AG09319 (cell line): ENCODE data around the gene CACNA1B.

Experiments
- DNase-seq: peaks from one replicate; pipeline ENCODE4 v3.0.0-alpha.2; 2010; ENCODE audit warnings: low read depth; ENCODE audit errors: extremely low read depth
- CTCF ChIP-seq: IDR thresholded peaks from 2 replicates; pipeline ENCODE4 v1.5.1; 2011; ENCODE audit warnings: low read depth, mild to moderate bottlenecking, inconsistent platforms, low read length, moderate library complexity

CACNA1B gene

GRCh38 chr9:138028596-138028995 lies 151.0 kb downstream of the CACNA1B start:
- TF ChIP-seq CTCF, result no peak
- no peak for DNase-seq

GRCh38 chr9:138031186-138031585 lies 153.6 kb downstream of the CACNA1B start:
- DNase-seq, result no peak
- no peak for TF ChIP-seq CTCF

- TF ChIP-seq CTCF, result no peak
- no peak for DNase-seq
Measured at GRCh38 chr9:138033950-138034349, 156.4 kb downstream of the CACNA1B start.

- no peak for DNase-seq
- TF ChIP-seq CTCF, result no peak
Measured at GRCh38 chr9:138037140-138037539, 159.6 kb downstream of the CACNA1B start.

GRCh38 chr9:138038244-138038671 lies 160.7 kb downstream of the CACNA1B start:
- no peak for TF ChIP-seq CTCF
- no peak for DNase-seq

- no peak for TF ChIP-seq CTCF
- DNase-seq, result no peak
Measured at GRCh38 chr9:138040446-138041430, 163.2 kb downstream of the CACNA1B start.

- DNase-seq, result no peak
- TF ChIP-seq CTCF, result no peak
Measured at GRCh38 chr9:138042146-138042545, 164.6 kb downstream of the CACNA1B start.
